Heart right ventricle (tissue), 16 donors: Measurements from ENCODE around the gene S100P. TPM values are rescaled to one million over a fixed set of nuclear protein-coding genes. Genes with fewer than 3 reads are reported as not detected.

Experiments
- ATAC-seq, 8 donors: fragments of 200-7000 bp; cut with Tn5 transposase; one replicate each; pipeline ENCODE4 v1.9.1; 2020; ENCODE audit warnings: mild to moderate bottlenecking in 8 of 8, moderate library complexity in 8 of 8, moderate number of reproducible peaks in 1 of 8
- DNase-seq, 2 donors: peaks; one replicate each; pipeline ENCODE4 v3.0.0-alpha.2; 2020
- H3K27ac ChIP-seq, 10 donors: fragments of 200-600 bp; sonication (generic) in 2 of 10; one replicate each; pipeline versions ENCODE4 v1.5.0 to v1.8.0; 2020 to 2022; ENCODE audit warnings: mild to moderate bottlenecking in 3 of 10
- H3K27me3 ChIP-seq, 7 donors: fragments of 200-600 bp; one replicate each; pipeline ENCODE4 v1.8.0; 2021 to 2022; ENCODE audit warnings: mild to moderate bottlenecking in 2 of 7
- H3K36me3 ChIP-seq, 9 donors: fragments of 200-600 bp; sonication (generic) in 1 of 9; one replicate each; pipeline versions ENCODE4 v1.5.0 to v1.8.0; 2020 to 2022; ENCODE audit warnings: mild to moderate bottlenecking in 2 of 9
- H3K4me1 ChIP-seq, 9 donors: fragments of 200-600 bp; sonication (generic) in 1 of 9; one replicate each; pipeline versions ENCODE4 v1.5.0 to v1.8.0; 2020 to 2022; ENCODE audit warnings: mild to moderate bottlenecking in 4 of 9
- H3K4me3 ChIP-seq, 10 donors: fragments of 200-600 bp; sonication (generic) in 2 of 10; one replicate each; pipeline versions ENCODE4 v1.5.0 to v1.8.0; 2020 to 2022; ENCODE audit warnings: mild to moderate bottlenecking in 7 of 10, moderate library complexity in 2 of 10
- H3K9me3 ChIP-seq, 11 donors: fragments of 200-600 bp in 10 of 11; sonication (generic) in 2 of 11; one replicate each; pipeline versions ENCODE4 v1.5.0 to v1.8.0; 2013 to 2022; ENCODE audit warnings: mild to moderate bottlenecking in 2 of 11, control low read depth in 1 of 11, moderate library complexity in 1 of 11
- WGBS, 2 donors: extraction: QIAGEN DNeasy Blood & Tissue Kit; methylation state at CpG; one replicate each; pipeline ENCODE4 v1.1.7; 2013; ENCODE audit warnings: inconsistent platforms in 1 of 2; 5-methylcytosine and 5-hydroxymethylcytosine counted together
- intact Hi-C, 10 donors: fragments of 100-400 bp; cut with DNase I; formaldehyde crosslinking; loops; one replicate each; pipeline versions ENCODE4 v1.11.1 to v1.14.2; 2022
- polyA plus RNA-seq, 2 donors: library from polyadenylated mRNA; stranded (reverse); fragments of 200-250 nt; gene quantifications; one replicate each; pipeline ENCODE4 v1.2.3, GENCODE V29; 2013
- total RNA-seq, 10 donors: library from RNA; stranded (reverse); fragmentation: NEBNext Ultra II Directional in 3 of 10; extraction: Animal tissue kit (Norgen Biotek cat#: 25700) in 3 of 10; gene quantifications; one replicate each; pipeline versions ENCODE4 v1.2.1 to v1.2.4, GENCODE V29; 2021 to 2023
- TF ChIP-seq, protein P1 (sequence below), 9 donors: fragments of 200-600 bp; sonication (generic) in 2 of 9; IDR thresholded peaks; one replicate each; pipeline versions ENCODE4 v1.5.0 to v1.8.0; 2021 to 2022; ENCODE audit warnings: antibody characterized with exemption in 9 of 9, mild to moderate bottlenecking in 5 of 9, moderate library complexity in 1 of 9
- donor health status: Arrhythmogenic right ventricular cardiomyopathy.
- donor health status: ischemic (EF 13 %, LVEDD 7.1; RV severe dilation, severe dysfunction).
- donor health status: healthy with polysubstance abuse.
- donor health status: DM: no; HTN: yes; CAD: no.
- donor health status: DM: no; HTN: no; CAD: no.
- donor health status: ischemic (EF 25% LVEDD 6.9; RV normal size, moderate dysfunction).
- donor health status: ischemic (EF 25% LVEDD 5.7; RV mildly dilated, moderate dysfunction).
- donor health status: healthy.
- donor health status: DM: yes; HTN: yes; CAD: no.
- donor health status: Ischemic cardiomyopathy.
- donor health status: ischemic (EF 35%, LVEDD 5.7; RV mildly dilated, moderate dysfunction).
- donor health status: nonischemic (EF 11% LVEDD 7.7; RV severe dilation, severe dysfunction).
- donor health status: DM: yes; HTN: yes; CAD: no.
- donor health status: PGD.
- donor health status: ischemic (EF 29% LVEDD 5.4; RV normal size, mild dysfunction).
- donor health status: nonischemic (EF 23%, LVEDD 6.1; RV moderate dilation, normal function).

The S100P gene
- total and polyA plus RNA-seq, 12 donors: 0.22 to 8.2 (median 1.4) TPM; not detected in 4

DNA sequence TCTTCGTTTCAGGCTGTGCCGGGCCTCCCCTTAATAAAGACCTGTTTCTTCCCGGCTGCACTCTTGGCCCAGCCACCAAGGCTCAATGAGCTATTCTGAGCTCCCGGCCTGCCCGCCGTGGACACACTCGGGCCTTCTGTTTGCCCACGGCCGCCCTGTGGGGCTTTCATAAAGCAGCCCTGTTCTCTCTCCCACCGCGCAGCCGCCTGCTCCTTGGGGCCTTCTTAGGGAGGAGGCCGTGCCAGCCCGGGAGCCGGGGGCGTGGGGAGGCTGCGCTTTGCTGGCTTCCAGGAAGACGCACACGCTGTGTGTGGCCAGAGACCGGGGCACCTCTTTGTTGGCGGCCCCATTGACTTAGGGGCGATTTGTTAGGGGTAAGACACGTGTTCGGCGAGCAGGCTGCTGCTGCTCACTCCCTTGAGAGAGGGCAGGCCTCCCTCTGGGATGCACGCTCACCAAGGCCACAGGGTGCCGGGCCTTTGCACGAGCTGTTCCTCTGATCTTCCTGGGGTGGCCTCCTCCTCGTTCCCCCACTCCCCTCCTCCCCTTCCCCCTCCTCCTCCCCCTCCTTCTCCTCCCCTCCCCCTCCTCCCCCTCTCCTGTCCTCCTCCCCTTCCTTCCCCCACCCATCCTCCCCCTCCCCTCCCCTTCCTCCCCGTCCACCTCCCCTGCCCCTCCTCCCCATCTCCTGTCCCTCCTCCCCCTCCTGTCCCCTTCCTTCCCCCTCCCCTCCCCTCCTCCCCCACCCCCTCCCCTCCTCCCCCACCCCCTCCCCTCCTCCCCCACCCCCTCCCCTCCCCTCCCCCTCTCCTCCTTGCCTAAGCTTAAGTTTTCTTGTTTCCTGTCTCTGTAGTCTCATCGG, 33.6 kb downstream of the S100P start:
- peak in 7 of 8 donors; percentile 23 to 59 (median 41) for ATAC-seq
- no peaks in the 10 kb centered on the region for H3K9me3 ChIP-seq
- no peak overlapping the region for H3K27ac ChIP-seq
- WGBS, 2 donors: 69 to 71% methylated on average over 30 to 31 of the region's 31 CpGs
- TF ChIP-seq, protein P1, sequence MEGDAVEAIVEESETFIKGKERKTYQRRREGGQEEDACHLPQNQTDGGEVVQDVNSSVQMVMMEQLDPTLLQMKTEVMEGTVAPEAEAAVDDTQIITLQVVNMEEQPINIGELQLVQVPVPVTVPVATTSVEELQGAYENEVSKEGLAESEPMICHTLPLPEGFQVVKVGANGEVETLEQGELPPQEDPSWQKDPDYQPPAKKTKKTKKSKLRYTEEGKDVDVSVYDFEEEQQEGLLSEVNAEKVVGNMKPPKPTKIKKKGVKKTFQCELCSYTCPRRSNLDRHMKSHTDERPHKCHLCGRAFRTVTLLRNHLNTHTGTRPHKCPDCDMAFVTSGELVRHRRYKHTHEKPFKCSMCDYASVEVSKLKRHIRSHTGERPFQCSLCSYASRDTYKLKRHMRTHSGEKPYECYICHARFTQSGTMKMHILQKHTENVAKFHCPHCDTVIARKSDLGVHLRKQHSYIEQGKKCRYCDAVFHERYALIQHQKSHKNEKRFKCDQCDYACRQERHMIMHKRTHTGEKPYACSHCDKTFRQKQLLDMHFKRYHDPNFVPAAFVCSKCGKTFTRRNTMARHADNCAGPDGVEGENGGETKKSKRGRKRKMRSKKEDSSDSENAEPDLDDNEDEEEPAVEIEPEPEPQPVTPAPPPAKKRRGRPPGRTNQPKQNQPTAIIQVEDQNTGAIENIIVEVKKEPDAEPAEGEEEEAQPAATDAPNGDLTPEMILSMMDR (IDR thresholded peaks at IDR 0.05): no peak
- no peaks in the 10 kb centered on the region for H3K27me3 ChIP-seq
- peak overlapping the region in 4 of 10 donors; percentile 8 to 33 (median 14) for H3K4me3 ChIP-seq
- H3K36me3 ChIP-seq: no peaks in the 10 kb centered on the region
- peaks cover 0 to 4% (median under 1%) of the 10 kb centered on the region in 9 donors for H3K4me1 ChIP-seq
- DNase-seq: peak in 1 of 2 donors; percentile 31
- intact Hi-C loops: loop anchor here in 1 of 10 donors (10.0 kb wide), 1 partner anchor 347 kb away; no protein-coding TSS in a partner anchor

DNA sequence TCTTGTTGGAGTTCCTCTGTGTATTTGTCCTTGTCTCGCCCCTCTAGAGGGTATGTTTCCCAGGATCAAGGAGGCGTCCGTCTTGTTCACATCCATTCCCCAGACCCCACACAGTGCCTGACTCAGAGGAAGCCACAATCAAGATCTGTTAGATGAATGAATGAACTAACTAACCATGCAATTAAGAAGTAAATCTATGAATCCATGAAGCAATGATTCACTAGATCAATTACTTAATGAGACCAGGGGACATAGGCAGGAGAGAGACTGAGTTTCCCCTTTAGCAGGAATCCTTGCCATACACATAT, 34.2 kb downstream of the S100P start:
- Histone ChIP-seq H3K27ac (no peak overlapping the region), H3K9me3 (no peaks in the 10 kb centered on the region), H3K36me3 (no peaks in the 10 kb centered on the region), H3K4me1 (peaks cover 0 to 8% (median 6%) of the 10 kb centered on the region in 9 donors), H3K4me3 (no peak overlapping the region), H3K27me3 (no peaks in the 10 kb centered on the region)
- TF ChIP-seq, protein P1 (IDR thresholded peaks at IDR 0.05): no peak
- no peak for ATAC-seq
- no peak for DNase-seq
- intact Hi-C loops: loop anchor here in 1 of 10 donors (10.0 kb wide), 1 partner anchor 347 kb away; no protein-coding TSS in a partner anchor
- WGBS, 2 donors: 59 to 66% methylated on average over 3 of the region's 3 CpGs

GRCh38 chr4:6728320-6729029, 34.8 kb downstream of the S100P start:
- H3K27ac ChIP-seq: no peak overlapping the region
- 79 to 84% methylated on average over 15 of the region's 15 CpGs for WGBS, 2 donors
- H3K9me3 ChIP-seq: no peaks in the 10 kb centered on the region
- H3K4me3 ChIP-seq: no peak overlapping the region
- TF ChIP-seq, protein P1 (IDR thresholded peaks at IDR 0.05): no peak
- DNase-seq (no peak), ATAC-seq (no peak)
- peaks cover 0 to 11% (median 8%) of the 10 kb centered on the region in 9 donors for H3K4me1 ChIP-seq
- no peaks in the 10 kb centered on the region for H3K27me3 ChIP-seq
- H3K36me3 ChIP-seq: no peaks in the 10 kb centered on the region
- intact Hi-C loops: loop anchor here in 1 of 10 donors (10.0 kb wide), 1 partner anchor 346 kb away; no protein-coding TSS in a partner anchor

GRCh38 chr4:6730603-6731317, 37.1 kb downstream of the S100P start:
- ATAC-seq: no peak
- 64 to 74% methylated on average over 20 of the region's 20 CpGs for WGBS, 2 donors
- Histone ChIP-seq H3K36me3 (no peaks in the 10 kb centered on the region), H3K4me3 (no peak overlapping the region), H3K27me3 (no peaks in the 10 kb centered on the region), H3K9me3 (no peaks in the 10 kb centered on the region), H3K4me1 (peaks cover 0 to 11% (median 8%) of the 10 kb centered on the region in 9 donors), H3K27ac (peak overlapping the region in 6 of 10 donors; percentile 3 to 55 (median 35))
- TF ChIP-seq, protein P1 (IDR thresholded peaks at IDR 0.05): no peak
- no peak for DNase-seq
- intact Hi-C loops: loop anchor here in 1 of 10 donors (5.0 kb wide), 1 partner anchor 42 kb away; no protein-coding TSS in a partner anchor
